GM19099 (cell line): ENCODE results near the gene RAB11A.

ENCODE experiments used
- POLR2A ChIP-seq: IDR thresholded peaks from 3 replicates; pipeline ENCODE4 v1.6.1; 2011; ENCODE audit warnings: low read depth; ENCODE audit not compliant: insufficient read length; ENCODE audit errors: extremely low read depth

RAB11A gene

DNA sequence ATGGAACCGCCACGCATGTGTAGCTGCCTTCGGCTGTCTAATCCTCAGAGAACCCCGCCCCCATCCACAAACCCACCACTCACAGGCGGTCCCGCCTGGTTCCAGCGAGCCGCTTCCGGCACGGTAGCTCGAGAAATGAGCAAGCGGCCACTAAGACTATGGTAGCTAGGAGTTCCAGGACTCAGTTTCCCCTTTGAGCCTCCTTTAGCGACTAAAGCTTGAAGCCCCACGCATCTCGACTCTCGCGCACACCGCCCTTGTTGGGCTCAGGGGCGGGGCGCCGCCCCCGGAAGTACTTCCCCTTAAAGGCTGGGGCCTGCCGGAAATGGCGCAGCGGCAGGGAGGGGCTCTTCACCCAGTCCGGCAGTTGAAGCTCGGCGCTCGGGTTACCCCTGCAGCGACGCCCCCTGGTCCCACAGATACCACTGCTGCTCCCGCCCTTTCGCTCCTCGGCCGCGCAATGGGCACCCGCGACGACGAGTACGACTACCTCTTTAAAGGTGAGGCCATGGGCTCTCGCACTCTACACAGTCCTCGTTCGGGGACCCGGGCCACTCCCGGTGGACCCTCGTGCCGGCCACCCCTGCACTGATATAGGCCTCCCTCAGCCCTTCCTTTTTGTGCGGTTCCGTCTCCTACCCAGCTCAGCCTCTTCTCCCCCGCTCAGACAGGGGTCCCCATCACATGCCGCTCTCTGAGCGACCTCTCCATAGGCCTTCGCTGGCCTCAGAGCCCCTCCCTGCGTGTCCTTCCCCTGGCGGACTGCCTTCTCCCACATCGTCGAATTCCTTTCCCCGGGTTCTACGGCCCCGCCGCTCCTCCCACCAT lies at the start of gene RAB11A:
TSS of gene RAB11A (plus strand) at position 366 of the 828 bp plus-strand sequence. CDS start at position 461, 95 bp downstream.
- TF ChIP-seq POLR2A: peak; percentile 95

- no peak for TF ChIP-seq POLR2A
Measured at GRCh38 chr15:65819563-65819960, 49.7 kb upstream of the RAB11A start.

- TF ChIP-seq POLR2A: no peak
Measured at GRCh38 chr15:65821070-65821469, 48.2 kb upstream of the RAB11A start.

GRCh38 chr15:65822316-65822715 lies 47.0 kb upstream of the RAB11A start:
- no peak for TF ChIP-seq POLR2A

DNA sequence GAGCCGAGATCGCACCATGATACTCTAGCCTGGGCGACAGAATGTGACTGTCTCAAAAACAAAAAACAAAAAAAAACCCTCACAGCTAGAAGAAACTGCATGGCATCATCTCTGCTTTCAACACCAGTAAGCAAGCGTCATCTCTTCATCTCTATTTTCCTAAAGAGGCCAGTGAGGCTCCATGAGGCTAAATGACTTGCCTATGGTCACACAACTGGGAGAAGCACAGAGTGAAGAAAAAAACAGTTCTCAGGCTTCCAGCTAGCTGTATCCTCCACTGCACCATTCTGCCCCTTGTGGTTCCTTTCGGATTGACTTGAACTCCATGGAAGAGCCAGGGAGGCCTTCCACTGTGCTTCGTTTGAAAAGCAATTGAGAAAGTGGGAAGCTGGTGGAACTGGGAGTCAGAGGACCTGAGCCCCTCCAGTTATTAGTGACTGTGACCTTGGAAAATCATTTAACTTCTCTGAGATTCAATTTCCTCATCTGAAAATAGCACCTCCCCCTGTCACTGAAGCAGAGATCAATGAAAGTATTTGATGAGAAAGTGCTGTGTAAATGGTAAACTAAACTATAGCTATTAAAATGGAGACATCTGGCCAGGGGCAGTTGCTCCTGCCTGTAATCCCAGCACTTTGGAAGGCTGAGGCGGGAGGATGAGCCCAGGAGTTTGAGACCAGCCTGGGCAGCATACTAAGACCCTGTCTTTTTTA lies 45.1 kb upstream of the RAB11A start:
- no peak for TF ChIP-seq POLR2A

- TF ChIP-seq POLR2A: no peak
Measured at GRCh38 chr15:65824941-65825544, 44.2 kb upstream of the RAB11A start.

DNA sequence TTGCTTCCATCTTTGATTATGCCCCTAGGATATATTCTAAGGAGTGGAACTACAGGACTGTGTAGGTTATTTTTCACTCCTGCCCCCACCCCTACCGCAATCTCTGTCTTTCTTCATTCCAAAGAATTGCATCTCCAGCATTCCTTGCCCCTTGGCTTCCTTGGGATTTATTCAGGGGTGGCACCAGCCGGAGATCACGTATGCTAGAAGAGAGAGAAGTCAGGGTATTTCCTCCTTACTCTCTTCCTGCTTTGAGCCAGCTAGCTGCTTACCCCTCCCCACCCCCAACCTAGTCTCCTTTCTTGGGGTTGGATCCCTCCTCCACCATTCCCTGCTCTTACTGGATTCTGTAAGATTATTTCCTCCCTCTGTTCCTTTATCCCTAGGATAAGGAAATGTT lies 42.2 kb upstream of the RAB11A start:
- no peak for TF ChIP-seq POLR2A

DNA sequence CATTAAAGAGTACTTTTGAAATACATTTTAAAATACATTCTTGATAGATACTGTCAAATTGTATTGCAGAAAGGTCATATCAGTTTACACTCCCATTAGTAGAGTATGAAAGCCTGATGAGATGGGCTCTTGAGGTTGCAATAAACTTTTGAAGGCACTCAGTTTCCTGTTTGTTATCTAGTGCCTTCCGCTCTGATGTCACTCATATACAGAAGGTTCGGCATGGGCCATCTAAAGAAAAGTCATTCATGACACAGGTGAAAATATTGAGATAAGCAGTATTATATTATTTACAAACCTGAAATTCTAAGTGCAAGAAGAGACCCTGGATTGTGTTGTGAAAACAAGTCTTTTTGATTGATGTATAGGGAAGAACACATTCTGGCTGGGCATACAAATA lies 40.7 kb upstream of the RAB11A start:
- no peak for TF ChIP-seq POLR2A

DNA sequence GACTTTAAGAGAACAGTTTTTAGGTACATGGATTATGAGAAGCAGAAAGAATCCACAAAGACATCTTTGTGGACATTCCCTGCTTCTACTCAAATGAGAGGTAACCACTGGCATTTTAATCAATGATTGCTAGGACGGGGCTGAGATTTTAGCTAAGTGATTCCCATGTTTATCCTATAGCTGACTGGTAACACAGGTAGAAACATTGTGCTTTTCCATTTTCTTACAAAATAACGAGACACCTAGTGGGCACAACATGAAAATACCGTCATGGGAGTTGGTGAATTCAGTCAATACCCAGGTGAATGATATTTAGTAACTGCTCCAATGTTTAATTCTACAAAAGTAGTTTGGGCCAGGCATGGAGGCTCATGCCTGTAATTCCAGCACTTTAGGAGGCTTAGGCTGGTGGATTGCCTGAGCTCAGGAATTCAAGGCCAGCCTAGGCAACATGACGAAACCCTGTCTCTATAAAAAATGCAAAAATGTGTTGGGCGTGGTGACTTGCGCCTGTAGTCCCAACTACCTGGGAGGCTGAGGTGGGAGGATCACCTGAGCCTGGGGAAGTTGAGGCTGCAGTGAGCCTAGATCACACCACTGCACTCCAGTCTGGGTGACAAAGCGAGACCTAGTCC lies 40.0 kb upstream of the RAB11A start:
- no peak for TF ChIP-seq POLR2A

DNA sequence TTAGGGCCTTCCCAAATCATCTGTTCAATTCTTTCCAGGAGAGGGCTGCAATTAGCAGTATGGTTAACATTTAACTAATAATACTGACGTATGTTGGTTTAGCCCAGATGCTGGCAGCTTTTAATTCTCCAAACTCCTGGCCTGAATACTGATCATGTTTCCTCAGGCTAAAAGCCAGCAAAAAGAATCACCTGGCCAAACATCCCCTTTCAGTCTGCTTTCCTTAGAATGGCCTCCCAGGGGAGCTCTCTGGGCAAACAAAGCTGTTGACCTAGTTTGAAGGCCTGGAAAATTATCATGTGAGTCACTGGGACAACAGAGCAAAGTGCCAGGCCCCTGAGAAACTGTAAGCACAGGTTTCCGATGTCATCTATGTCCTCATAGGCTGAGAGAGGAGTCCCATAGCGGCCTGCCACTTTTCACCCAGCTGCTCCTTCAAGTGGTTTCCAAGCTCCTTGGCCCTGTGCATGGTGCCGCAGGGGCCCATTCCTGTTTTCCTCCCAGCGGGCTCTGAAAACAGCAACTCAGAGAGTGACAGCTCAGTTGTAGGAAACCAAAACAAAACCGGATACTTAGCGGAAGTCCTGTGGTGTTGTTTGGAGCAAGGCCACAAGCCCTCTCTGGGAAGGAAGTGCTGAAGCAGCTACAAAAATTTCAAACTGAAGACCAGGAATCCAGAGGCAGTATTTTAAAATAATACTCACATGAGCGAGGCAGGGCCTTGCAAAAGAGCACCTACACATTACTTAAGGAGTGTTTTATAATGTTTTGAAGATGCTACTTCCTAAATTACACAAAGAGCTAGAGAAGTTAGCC lies 36.5 kb upstream of the RAB11A start:
- no peak for TF ChIP-seq POLR2A

- TF ChIP-seq POLR2A: no peak
Measured at GRCh38 chr15:65833501-65834205, 35.6 kb upstream of the RAB11A start.

DNA sequence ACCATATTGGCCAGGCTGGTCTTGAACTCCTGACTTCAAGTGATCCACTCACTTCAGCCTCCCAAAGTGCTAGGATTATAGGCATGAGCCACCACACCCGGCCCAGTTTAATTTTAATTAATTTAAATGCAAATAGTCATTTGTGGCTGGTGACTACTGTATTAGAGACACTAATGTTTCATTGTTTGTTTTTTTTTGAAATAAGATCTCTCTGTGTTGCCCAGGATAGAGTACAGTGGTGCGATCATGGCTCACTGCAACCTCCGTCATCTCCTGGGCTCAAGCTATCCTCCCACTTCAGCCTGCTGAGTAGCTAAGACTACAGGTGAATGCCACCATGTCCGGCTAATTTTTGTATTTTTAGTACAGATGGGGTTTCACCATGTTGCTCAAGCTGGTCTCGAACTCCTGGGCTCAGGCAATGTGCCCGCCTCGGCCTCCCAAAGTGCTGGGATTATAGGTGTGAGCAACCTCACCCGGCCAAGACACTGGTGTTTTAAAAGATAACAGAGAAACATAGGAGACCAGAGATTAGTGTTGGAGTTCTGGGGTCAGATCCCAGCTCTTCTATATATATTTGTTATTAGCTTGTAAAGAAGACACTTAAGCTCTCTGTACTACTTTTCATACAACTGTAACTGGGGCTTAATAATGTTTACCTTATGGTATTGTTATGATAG lies 34.5 kb upstream of the RAB11A start:
- TF ChIP-seq POLR2A: no peak

GRCh38 chr15:65835447-65835846 lies 33.8 kb upstream of the RAB11A start:
- TF ChIP-seq POLR2A: no peak
